Stimulated activated memory B cell treated with anti-CD40 and anti-IgM and Interleukin-4, amounts not matched to agents 10 μg/mL and 1 μg/mL and 100 μg/mL, for 72 hours (primary cell): ENCODE measurements around the gene CHKA.
A peak's percentile ranks its signal among the peaks of the same experiment; 100 is the strongest.

Source experiments
- ATAC-seq: fragments of 150-1000 bp; cut with Tn5 transposase; 2 replicates; pipeline ENCODE4 v1.10.0; 2021
- H3K27ac Mint-ChIP-seq: one replicate; pipeline ENCODE4 v1.8.0; 2022; ENCODE audit warnings: mild to moderate bottlenecking, mixed read lengths
- H3K27me3 Mint-ChIP-seq: one replicate; pipeline ENCODE4 v1.8.0; 2022; ENCODE audit warnings: mixed read lengths
- H3K36me3 Mint-ChIP-seq: one replicate; pipeline ENCODE4 v1.8.0; 2022; ENCODE audit warnings: mixed read lengths
- H3K4me1 Mint-ChIP-seq: one replicate; pipeline ENCODE4 v1.8.0; 2022; ENCODE audit warnings: mixed read lengths
- H3K4me3 Mint-ChIP-seq: one replicate; pipeline ENCODE4 v1.8.0; 2022; ENCODE audit warnings: mild to moderate bottlenecking, moderate library complexity, mixed read lengths
- H3K9me3 Mint-ChIP-seq: one replicate; pipeline ENCODE4 v1.8.0; 2022; ENCODE audit warnings: mixed read lengths

Gene CHKA

DNA sequence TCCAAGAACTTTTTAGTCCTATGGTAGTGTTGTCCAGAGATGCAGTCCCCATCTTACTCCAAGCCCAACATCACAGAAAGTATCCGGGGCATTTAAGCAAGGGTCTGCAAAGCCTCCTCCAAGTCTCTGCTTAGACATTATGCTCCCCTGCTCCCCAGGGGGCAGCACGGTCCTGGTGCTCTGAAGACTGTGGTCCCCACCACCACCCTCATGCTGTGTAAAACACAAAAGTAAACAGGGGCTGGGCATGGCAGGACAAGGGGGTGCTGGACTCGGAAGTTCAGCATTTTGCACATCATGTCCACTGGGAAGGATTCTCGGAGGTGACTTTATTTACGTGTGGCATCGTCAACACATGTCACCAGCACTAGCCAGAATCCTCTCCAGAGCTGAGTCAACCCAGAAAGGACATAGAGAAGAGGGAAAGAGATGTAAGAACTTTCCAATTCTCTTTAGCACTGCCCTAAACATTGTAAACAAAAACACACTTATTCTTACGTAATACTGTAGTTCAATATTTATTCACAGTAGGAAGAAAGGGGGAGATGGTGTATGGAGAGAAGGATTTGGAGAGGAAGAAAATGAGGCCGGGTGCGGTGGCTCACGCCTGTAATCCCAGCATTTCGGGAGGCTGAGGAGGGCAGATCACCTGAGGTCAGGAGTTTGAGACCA, 44.7 kb downstream of the CHKA start:
- no peak overlapping the region for H3K27ac Mint-ChIP-seq
- peaks cover 25% of the 10 kb centered on the region for H3K36me3 Mint-ChIP-seq
- no peak overlapping the region for H3K4me3 Mint-ChIP-seq
- no peaks in the 10 kb centered on the region for H3K27me3 Mint-ChIP-seq
- no peak for ATAC-seq
- no peaks in the 10 kb centered on the region for H3K9me3 Mint-ChIP-seq
- peaks cover 16% of the 10 kb centered on the region for H3K4me1 Mint-ChIP-seq

- no peak for ATAC-seq
- Mint-ChIP-seq H3K27me3 (no peaks in the 10 kb centered on the region), H3K27ac (no peak overlapping the region), H3K36me3 (peaks cover 33% of the 10 kb centered on the region), H3K4me3 (no peak overlapping the region), H3K4me1 (peaks cover 22% of the 10 kb centered on the region), H3K9me3 (no peaks in the 10 kb centered on the region)
Observed at GRCh38 chr11:68074584-68075352, 46.4 kb downstream of the CHKA start.

DNA sequence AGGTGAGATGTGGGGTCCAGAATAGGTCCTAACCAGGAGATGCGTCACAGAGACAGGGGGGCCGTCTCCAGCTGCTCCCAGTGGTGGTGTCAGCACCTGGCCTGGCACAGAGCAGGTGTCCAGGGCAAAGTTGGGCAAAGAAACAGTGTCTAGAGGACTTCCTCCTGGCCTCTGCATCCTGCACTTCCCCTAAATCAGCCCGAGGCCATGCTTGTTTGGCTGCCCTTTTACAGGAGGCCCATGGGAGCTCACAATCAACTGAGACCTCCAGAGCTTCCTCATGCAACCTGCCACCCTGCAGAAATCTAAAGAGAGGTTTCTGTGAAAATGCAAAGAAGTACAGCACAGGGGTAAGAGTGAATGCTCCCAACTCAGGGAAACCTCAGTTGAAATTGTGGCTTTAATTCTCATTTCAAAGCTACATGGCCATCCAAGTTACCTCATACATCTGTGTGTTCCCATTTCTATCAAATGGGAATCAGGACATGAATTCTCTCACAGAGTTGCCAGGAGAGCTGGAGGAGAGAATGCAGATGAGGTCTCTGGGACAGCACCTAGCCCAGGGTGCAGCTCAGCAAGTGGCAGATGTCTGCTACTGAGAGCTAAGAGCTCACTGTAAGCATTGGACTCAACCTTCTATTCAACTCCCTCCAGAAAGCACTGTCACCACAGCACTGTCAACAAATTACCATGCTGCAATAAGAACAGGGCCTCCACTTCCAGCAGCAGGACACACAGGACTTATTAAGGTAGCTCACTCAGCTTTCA, 49.7 kb downstream of the CHKA start:
- Mint-ChIP-seq H3K4me1 (peaks cover 8% of the 10 kb centered on the region), H3K27ac (peak overlapping the region; percentile 54), H3K9me3 (no peaks in the 10 kb centered on the region), H3K4me3 (no peak overlapping the region), H3K36me3 (peaks cover 55% of the 10 kb centered on the region), H3K27me3 (no peaks in the 10 kb centered on the region)
- ATAC-seq, result peak; percentile 59

GRCh38 chr11:68067991-68068390, 53.2 kb downstream of the CHKA start:
- Mint-ChIP-seq H3K27ac (no peak overlapping the region), H3K9me3 (no peaks in the 10 kb centered on the region), H3K4me3 (no peak overlapping the region), H3K36me3 (peaks cover 64% of the 10 kb centered on the region), H3K27me3 (no peaks in the 10 kb centered on the region), H3K4me1 (peaks cover 8% of the 10 kb centered on the region)
- ATAC-seq, result no peak

DNA sequence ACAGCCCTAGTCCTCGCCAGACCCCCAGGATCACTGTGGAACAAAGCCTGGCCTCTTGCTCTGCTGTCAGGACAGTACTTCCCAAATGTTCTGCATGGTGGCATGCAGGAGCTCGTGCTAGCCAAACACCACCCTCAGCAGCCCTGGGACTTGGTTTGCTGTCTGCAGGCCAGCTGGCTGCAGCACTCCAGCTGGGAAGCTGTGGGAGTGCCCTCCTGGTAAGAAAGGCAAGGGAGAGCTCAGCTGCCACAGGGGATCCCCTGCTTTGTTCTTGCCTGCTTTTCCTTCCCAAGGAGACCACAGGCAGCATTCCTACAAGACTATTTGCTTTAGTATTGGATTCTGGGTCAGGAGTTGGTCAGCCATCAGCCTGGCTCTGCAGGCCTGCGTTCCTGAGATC, 54.4 kb downstream of the CHKA start:
- no peak overlapping the region for H3K4me3 Mint-ChIP-seq
- H3K4me1 Mint-ChIP-seq, result peaks cover 8% of the 10 kb centered on the region
- ATAC-seq, result no peak
- no peaks in the 10 kb centered on the region for H3K9me3 Mint-ChIP-seq
- peaks cover 67% of the 10 kb centered on the region for H3K36me3 Mint-ChIP-seq
- no peaks in the 10 kb centered on the region for H3K27me3 Mint-ChIP-seq
- H3K27ac Mint-ChIP-seq, result no peak overlapping the region

GRCh38 chr11:68065841-68066240, 55.3 kb downstream of the CHKA start:
- Mint-ChIP-seq H3K27ac (no peak overlapping the region), H3K4me3 (no peak overlapping the region), H3K36me3 (peaks cover 66% of the 10 kb centered on the region), H3K4me1 (no peaks in the 10 kb centered on the region), H3K27me3 (no peaks in the 10 kb centered on the region), H3K9me3 (no peaks in the 10 kb centered on the region)
- ATAC-seq, result no peak

DNA sequence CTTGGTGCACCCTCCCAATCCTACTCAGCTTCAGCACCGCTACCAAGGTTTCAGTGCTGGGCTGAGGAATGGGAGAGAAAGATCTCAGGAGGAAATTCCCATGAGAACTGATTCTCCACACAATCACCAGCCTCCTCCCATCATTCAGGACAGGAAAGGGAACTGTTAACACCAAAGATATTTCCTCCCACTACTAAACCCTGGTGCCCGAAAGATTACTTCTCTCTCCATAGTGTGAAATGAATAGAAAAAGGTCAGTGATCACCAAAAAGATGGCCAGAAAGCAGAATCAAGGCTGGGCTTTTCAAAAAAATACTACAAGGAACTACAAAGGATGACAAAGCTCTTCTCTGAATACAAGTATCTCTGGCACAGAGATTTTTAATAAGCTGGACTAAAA, 56.3 kb downstream of the CHKA start:
- no peak overlapping the region for H3K4me3 Mint-ChIP-seq
- no peak overlapping the region for H3K27ac Mint-ChIP-seq
- H3K4me1 Mint-ChIP-seq, result no peaks in the 10 kb centered on the region
- no peak for ATAC-seq
- H3K36me3 Mint-ChIP-seq, result peaks cover 64% of the 10 kb centered on the region
- no peaks in the 10 kb centered on the region for H3K27me3 Mint-ChIP-seq
- H3K9me3 Mint-ChIP-seq, result no peaks in the 10 kb centered on the region

DNA sequence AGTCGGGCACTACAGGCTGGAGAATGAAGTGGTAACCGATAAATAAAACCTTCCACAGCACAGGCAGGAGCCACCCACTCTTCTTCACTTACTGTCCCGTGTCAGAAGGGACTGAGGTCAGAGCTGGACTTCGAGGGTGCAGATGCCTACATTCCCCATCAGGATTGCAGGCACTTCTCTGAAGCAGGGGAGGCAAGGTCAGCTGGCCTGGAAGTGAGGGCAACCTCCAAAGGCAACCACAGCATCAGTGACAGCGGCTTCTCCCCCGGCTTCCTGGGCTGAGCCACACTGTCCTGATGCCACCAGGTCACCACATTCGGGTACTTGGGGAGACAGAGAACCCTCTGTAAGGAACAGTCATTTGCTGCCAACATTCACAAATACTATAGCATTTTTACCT, 59.7 kb downstream of the CHKA start:
- no peak for ATAC-seq
- H3K4me3 Mint-ChIP-seq, result no peak overlapping the region
- no peaks in the 10 kb centered on the region for H3K27me3 Mint-ChIP-seq

GRCh38 chr11:68057807-68058206, 63.4 kb downstream of the CHKA start:
- H3K4me3 Mint-ChIP-seq, result no peak overlapping the region

More for the DNA sequence above, 59.7 kb downstream of the CHKA start:
- Mint-ChIP-seq H3K36me3 (peaks cover 46% of the 10 kb centered on the region), H3K9me3 (no peaks in the 10 kb centered on the region), H3K27ac (no peak overlapping the region), H3K4me1 (no peaks in the 10 kb centered on the region)

DNA sequence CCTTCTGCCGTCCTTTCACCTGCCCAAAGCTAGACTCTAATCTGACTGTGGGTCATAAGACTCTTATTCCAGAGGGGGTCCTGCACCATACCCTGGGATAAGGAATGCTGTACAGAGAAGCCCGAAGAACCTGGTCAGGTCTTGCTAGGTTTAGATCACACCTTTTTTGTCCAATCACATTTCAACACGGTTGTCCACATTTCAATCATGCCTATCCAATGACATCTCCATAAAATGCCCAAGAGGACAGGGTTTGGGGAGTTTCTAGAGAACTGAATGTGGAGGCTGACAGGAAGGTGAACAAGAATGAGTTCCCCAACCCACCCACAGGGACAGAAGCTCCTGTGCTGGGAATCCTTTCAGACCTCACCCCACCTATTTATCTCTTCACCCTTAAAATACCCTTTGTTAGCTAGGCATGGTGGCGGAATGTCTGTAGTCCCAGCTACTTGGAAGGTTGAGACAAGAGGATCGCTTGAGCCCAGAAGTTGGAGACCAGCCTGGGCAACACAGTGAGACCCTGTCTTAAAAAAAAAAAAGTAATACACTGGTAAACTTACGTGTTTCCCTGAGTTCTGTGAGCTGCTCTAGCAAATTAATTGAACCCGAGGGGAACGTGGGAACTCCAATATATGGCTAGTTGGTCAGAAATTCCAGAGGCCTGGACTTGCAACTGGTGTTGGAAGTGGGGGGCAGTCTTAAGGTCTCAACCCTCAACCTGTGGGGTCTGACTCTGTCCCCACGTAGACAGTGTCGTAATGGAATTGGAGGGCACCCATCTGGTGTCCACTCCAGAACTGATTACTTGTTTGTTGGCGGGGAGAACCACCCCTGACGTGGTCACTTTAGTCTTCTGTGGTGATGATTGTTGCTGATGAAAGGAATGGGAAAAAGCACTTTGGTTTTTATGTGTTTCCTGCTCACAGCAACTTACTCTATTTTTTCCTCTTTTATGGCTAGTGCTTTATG, 64.6 kb downstream of the CHKA start:
- Mint-ChIP-seq H3K4me3 (no peak overlapping the region), H3K4me1 (peaks cover 7% of the 10 kb centered on the region), H3K27me3 (no peaks in the 10 kb centered on the region), H3K27ac (no peak overlapping the region), H3K36me3 (peaks cover 26% of the 10 kb centered on the region), H3K9me3 (no peaks in the 10 kb centered on the region)
- ATAC-seq, result no peak

More at GRCh38 chr11:68057807-68058206, 63.4 kb downstream of the CHKA start:
- Mint-ChIP-seq H3K36me3 (peaks cover 24% of the 10 kb centered on the region), H3K27me3 (no peaks in the 10 kb centered on the region), H3K4me1 (peaks cover 4% of the 10 kb centered on the region), H3K27ac (no peak overlapping the region), H3K9me3 (no peaks in the 10 kb centered on the region)
- no peak for ATAC-seq

DNA sequence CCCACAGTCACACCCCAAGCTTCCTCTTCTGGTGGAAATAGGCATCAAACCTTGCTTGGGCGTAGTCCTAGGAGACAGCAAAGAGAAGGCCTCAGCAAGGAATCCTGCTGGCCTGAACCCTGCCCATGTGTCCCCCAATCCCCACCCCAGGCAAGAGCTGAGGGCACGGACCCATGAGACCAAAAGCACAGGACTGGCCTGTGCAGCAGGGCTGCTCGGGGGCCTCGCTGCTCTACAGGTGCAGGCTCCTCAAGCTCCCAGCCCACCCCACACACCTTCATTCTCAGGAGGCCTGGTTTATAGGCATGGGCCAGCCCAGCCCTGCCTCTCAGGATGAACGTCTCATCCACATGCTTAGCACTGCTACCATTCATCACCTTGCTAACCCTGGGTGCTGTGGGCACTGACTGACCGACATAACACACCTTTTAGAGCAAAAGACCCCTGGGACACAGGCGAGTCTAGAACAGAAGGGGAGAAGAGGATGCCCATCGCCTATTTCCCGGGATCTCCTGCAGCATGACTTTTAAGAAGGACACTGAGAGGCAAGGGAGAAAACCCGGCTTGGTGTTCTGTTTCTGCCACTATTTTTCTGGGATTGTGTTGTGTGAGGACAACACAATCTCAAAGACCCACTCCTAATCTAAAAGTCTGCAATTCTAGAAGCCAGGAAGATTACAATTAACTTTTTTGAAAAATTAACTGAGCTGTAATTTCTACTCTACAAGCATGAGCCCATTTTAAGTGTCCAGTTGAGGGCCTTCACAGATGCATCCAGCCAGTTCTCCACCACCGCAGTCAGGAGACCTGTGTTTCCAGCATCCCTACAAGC, 67.0 kb downstream of the CHKA start:
- Mint-ChIP-seq H3K4me1 (peaks cover 10% of the 10 kb centered on the region), H3K27me3 (no peaks in the 10 kb centered on the region), H3K27ac (no peak overlapping the region), H3K4me3 (no peak overlapping the region), H3K9me3 (no peaks in the 10 kb centered on the region), H3K36me3 (peaks cover 27% of the 10 kb centered on the region)
- ATAC-seq, result peak; percentile 25

GRCh38 chr11:68053117-68053516, 68.1 kb downstream of the CHKA start:
- H3K27ac Mint-ChIP-seq, result no peak overlapping the region
- peaks cover 22% of the 10 kb centered on the region for H3K36me3 Mint-ChIP-seq
- peaks cover 10% of the 10 kb centered on the region for H3K4me1 Mint-ChIP-seq
- H3K27me3 Mint-ChIP-seq, result no peaks in the 10 kb centered on the region
- no peaks in the 10 kb centered on the region for H3K9me3 Mint-ChIP-seq
- no peak for ATAC-seq
- H3K4me3 Mint-ChIP-seq, result no peak overlapping the region

DNA sequence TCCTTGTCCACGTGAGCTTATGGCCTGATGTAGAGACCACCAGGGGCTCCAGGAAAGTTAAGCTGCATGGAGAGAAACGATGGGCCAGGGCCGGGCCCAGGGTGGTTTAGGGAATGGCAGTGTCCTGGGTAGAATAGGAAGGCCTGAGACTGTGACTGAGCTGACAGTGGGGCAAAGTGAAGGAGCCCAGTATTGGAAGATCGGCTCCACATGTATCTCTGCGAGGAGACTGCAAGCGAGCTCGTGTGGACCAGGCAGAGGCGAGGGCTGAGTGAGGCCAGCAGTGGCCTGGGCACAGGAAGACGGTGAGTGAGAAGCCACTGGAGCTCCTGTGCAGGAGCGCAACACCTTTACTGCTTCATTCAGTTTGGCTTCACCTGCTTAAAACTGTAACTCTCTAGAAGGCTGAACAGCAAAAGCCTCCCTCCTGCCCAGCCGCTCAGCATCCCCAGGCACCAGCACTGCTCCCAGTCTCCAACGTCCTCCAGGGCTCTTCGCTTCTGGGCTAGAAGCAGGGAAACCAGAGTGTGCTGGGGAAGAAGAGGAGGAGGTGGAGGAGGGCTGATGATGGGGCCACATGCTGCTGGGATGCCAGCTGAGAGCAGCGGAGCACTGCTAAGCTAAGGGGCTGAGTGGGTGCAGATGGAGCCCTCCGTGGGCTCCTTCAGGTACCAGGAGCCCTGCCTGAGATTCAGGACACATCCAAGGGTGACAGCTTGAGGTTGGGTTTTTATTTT, 68.9 kb downstream of the CHKA start:
- H3K36me3 Mint-ChIP-seq, result peaks cover 19% of the 10 kb centered on the region
- H3K27me3 Mint-ChIP-seq, result no peaks in the 10 kb centered on the region
- H3K9me3 Mint-ChIP-seq, result no peaks in the 10 kb centered on the region
- peaks cover 10% of the 10 kb centered on the region for H3K4me1 Mint-ChIP-seq
- H3K27ac Mint-ChIP-seq, result no peak overlapping the region
- ATAC-seq, result no peak
- no peak overlapping the region for H3K4me3 Mint-ChIP-seq
